RWPE1 (cell line): ENCODE data around the gene SLCO2B1.

Experiments used
- CTCF ChIA-PET: fragments of 350-600 bp; sonication (Branson Sonifier 250); formaldehyde crosslinking; extraction: SDS; loops from one replicate; lab custom pipeline; 2021; lab: Yijun Ruan, JAX
- POLR2A ChIA-PET: fragments of 400-600 bp; formaldehyde crosslinking; extraction: SDS; loops from one replicate; lab custom pipeline; 2020; ENCODE audit warnings: antibody characterized with exemption; ENCODE audit not compliant: low non-redundant PET; lab: Yijun Ruan, JAX
- DNase-seq: peaks from one replicate; pipeline ENCODE4 v3.0.0; 2012; ENCODE audit warnings: low spot score
- H3K27ac ChIP-seq: fragments of 450-650 bp; 2 replicates; pipeline ENCODE4 v1.5.1; 2017
- TF ChIP-seq, protein P1 (sequence below): fragments of 450-650 bp; conservative IDR thresholded peaks from 2 replicates; pipeline ENCODE4 v1.5.1; 2017; ENCODE audit warnings: low read depth, mild to moderate bottlenecking

Gene SLCO2B1

DNA sequence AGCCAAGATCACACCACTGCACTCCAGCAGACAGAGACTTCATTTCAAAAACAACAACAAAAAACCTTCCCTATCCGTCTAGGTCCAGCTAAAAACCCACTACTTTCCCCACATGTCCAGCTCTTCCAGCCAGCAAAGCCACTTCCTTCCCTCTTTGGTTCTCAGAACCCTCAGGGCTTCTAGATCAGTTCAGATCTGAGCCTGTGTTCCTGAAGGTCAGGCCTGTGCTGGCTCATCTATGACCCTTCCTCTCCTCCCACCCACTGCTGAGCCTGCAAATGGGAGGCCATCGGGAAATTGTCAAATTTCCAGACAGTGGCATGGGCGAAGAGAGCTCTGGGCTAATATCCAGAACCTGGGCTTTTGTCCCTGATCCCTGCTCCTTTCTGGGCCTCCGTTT lies 37.8 kb downstream of the SLCO2B1 start:
- ChIA-PET POLR2A (no interaction called here), CTCF (no interaction called here)
- no peak for DNase-seq
- H3K27ac ChIP-seq, result no peak overlapping the region
- TF ChIP-seq, protein P1, sequence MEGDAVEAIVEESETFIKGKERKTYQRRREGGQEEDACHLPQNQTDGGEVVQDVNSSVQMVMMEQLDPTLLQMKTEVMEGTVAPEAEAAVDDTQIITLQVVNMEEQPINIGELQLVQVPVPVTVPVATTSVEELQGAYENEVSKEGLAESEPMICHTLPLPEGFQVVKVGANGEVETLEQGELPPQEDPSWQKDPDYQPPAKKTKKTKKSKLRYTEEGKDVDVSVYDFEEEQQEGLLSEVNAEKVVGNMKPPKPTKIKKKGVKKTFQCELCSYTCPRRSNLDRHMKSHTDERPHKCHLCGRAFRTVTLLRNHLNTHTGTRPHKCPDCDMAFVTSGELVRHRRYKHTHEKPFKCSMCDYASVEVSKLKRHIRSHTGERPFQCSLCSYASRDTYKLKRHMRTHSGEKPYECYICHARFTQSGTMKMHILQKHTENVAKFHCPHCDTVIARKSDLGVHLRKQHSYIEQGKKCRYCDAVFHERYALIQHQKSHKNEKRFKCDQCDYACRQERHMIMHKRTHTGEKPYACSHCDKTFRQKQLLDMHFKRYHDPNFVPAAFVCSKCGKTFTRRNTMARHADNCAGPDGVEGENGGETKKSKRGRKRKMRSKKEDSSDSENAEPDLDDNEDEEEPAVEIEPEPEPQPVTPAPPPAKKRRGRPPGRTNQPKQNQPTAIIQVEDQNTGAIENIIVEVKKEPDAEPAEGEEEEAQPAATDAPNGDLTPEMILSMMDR, result no peak

DNA sequence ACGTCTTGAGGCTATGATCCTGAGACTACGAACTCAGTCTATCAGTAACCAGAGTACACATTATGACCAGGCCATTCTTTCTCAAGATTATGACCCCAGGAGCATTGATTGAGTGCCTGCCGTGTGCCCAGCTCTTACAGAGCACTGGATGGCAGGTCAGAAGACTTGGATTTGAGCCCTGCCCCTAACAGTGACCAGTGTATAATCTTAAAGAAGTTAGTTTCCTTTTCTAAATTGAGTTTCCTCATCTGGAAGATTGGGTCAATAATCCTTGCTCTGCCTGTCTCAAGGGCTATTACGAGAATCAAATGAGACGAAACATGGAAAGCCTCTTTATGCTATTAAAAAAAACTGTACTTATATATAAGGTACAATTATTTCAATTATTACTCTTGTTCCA lies 38.2 kb downstream of the SLCO2B1 start:
- no peak overlapping the region for H3K27ac ChIP-seq
- CTCF ChIA-PET, result no interaction called here
- POLR2A ChIA-PET, result interaction anchor here (0.6 kb wide), 1 partner anchor 573 kb away, joined by 3 read pairs; no protein-coding TSS in a partner anchor

GRCh38 chr11:75189911-75190310 lies 39.0 kb downstream of the SLCO2B1 start:
- POLR2A ChIA-PET, result no interaction called here
- no peak overlapping the region for H3K27ac ChIP-seq
- CTCF ChIA-PET, result no interaction called here
- TF ChIP-seq, protein P1, result no peak
- no peak for DNase-seq

More for the DNA sequence above, 38.2 kb downstream of the SLCO2B1 start:
- no peak for DNase-seq
- TF ChIP-seq, protein P1, result no peak

- H3K27ac ChIP-seq, result no peak overlapping the region
Measured at GRCh38 chr11:75190652-75191329, 39.9 kb downstream of the SLCO2B1 start.

DNA sequence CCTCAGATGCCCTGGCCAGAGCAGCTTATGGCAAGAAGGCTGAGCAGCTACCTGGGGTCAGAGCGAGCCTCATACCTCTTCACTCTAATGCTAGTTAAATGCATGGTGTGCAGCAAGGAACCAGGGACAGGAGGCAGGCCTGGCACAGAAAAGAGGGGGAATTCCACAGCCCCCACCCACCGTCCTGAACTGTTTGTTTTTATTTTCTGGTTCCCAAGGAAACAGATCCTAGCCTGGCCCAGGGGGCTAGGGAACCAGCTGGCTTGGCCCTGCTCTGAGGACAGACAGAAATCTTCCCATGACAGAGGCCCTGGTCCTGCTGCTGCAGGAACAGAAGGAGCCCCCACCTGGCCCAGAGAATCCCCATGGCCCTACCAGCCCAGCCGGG lies 40.4 kb downstream of the SLCO2B1 start:
- DNase-seq, result no peak
- TF ChIP-seq, protein P1, result no peak
- POLR2A ChIA-PET, result no interaction called here
- no peak overlapping the region for H3K27ac ChIP-seq
- CTCF ChIA-PET, result interaction anchor here (0.6 to 1.1 kb wide), 2 partner anchors 13 to 33 kb away, joined by 4 read pairs; no protein-coding TSS in a partner anchor

More at GRCh38 chr11:75190652-75191329, 39.9 kb downstream of the SLCO2B1 start:
- ChIA-PET POLR2A (no interaction called here), CTCF (interaction anchor here (0.5 kb wide), 1 partner anchor 253 kb away, joined by 3 read pairs; no protein-coding TSS in a partner anchor)
- TF ChIP-seq, protein P1, result no peak
- no peak for DNase-seq

DNA sequence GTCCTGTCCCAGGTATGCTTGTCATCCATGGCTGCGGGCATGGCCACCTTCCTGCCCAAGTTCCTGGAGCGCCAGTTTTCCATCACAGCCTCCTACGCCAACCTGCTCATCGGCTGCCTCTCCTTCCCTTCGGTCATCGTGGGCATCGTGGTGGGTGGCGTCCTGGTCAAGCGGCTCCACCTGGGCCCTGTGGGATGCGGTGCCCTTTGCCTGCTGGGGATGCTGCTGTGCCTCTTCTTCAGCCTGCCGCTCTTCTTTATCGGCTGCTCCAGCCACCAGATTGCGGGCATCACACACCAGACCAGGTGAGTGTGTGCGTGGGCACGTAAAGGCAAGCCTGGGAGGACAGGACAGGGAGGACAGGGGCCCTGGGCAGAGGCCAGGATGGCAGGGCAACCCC lies 42.4 kb downstream of the SLCO2B1 start:
- CTCF ChIA-PET, result no interaction called here
- POLR2A ChIA-PET, result no interaction called here

More for the DNA sequence above, 42.4 kb downstream of the SLCO2B1 start:
- TF ChIP-seq, protein P1, result no peak
- DNase-seq, result no peak
- H3K27ac ChIP-seq, result no peak overlapping the region
